ENCODE measurements around the gene MBNL1.

Gene MBNL1

DNA sequence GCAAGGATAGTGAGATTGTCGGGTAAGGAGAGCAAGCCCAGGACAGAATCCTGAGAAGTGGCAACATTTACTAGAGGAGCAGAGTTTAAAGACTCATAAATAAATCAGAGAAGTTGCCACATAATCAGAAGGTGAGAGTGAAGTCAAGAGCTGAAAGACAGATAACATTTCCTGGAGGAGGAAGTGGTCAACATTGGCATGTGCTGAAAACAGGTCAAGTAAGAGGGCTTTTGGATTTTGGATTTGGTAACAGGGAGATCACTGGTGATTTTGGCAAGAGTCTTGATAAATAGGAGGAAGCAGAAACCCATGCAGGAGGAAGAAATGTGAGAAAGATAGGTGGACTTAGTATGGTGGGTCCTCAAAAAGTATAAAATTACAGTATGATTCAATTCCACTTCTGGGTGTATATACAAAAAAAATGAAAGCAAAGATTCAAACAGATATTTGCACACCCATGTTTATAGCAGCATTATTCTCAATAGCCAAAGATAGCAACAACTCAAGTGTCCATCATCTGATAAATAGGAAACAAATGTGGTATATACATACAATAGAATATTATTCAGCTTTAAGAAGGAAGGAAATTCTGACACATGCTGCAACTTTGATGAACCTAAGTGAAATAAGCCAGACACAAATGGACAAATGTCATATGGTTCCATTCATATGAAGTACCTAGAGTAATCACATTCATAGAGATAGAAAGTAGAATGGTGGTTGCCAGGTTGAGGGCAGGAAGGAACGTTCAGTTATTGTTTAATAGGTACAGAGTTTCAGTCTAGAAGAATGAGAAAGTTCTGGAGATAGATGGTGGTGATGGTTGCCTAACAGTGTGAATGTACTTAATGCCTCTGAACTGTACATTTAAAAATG lies 27.3 kb upstream of the MBNL1 start:
- no peak overlapping the region for H3K27ac ChIP-seq
- TF ChIP-seq, protein P1, sequence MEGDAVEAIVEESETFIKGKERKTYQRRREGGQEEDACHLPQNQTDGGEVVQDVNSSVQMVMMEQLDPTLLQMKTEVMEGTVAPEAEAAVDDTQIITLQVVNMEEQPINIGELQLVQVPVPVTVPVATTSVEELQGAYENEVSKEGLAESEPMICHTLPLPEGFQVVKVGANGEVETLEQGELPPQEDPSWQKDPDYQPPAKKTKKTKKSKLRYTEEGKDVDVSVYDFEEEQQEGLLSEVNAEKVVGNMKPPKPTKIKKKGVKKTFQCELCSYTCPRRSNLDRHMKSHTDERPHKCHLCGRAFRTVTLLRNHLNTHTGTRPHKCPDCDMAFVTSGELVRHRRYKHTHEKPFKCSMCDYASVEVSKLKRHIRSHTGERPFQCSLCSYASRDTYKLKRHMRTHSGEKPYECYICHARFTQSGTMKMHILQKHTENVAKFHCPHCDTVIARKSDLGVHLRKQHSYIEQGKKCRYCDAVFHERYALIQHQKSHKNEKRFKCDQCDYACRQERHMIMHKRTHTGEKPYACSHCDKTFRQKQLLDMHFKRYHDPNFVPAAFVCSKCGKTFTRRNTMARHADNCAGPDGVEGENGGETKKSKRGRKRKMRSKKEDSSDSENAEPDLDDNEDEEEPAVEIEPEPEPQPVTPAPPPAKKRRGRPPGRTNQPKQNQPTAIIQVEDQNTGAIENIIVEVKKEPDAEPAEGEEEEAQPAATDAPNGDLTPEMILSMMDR (conservative IDR thresholded peaks at IDR 0.05), result no peak

DNA sequence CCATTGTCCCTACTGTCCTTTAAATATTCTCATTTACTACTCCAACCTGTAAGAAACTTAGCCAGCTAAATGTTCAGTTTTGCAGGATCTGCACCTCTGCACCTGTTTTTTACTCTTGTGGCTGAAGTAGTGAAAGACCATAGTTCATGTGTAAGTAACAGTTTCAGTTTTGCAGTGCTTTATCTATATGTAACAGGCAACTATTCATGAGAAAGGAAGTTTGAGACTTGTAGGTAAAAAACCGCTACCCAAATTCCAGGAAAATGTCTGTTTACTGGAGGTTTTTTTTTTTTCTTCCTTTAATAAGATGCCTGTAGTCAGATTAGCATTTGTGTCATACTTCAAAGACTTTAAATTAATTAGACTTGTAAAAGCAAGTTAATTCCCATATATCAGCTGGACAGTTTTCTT lies 25.4 kb upstream of the MBNL1 start:
- no peak overlapping the region for H3K27ac ChIP-seq
- TF ChIP-seq, protein P1 (conservative IDR thresholded peaks at IDR 0.05), result no peak

DNA sequence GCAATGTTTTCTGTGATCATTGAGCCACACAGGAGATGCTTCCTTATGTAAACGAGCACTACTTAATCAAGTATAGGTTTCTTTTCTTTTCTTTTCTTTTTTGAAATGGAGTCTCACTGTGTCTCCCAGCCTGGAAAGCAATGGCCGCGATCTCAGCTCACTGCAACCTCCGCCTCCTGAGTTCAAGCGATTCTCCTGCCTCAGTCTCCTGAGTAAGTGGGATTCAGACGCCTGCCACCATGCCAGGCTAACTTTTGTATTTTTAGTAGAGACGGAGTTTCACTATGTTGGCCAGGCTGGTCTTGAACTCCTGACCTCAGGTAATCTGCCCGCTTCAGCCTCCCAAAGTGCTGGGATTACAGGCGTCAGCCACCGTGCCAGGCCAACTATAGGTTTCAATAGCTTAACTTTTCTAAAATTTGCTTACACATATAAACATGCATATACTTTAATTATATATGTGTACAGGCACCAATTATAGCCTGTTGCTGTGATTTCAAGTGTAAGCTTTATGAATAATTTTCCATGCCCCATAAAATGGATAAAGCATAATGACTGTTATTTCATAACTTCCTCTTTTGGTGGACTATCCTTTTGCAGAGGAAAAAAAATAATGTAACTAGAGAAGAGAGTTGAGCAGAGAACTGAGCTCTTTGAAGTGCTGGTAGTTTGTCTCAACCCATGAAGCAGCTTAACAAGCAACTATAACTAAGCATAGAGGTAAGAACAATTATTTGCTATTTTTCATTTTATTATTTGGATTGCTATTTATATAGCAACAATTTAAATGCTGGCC lies 24.8 kb upstream of the MBNL1 start:
- TF ChIP-seq, protein P1 (conservative IDR thresholded peaks at IDR 0.05), result no peak
- peak overlapping the region; percentile 21; the same call in 1 of the 2 replicates for H3K27ac ChIP-seq

DNA sequence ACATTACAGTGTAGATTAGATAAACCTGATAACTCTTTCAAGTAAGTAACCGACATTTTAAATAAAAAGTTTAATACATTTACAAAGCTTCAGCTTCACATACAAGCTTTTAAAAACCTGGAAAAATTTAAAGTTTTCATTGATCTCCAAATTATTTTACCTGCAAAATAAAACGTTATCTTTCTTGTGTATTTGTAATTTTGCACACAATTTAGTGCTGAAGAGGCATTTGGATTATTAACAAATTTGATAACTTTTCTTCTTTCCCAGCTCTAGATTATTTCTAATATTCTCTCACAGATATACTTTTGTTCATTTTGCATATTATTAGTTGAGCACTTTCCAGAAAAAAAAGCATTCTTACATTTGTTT lies 24.2 kb upstream of the MBNL1 start:
- H3K27ac ChIP-seq, result no peak overlapping the region
- TF ChIP-seq, protein P1 (conservative IDR thresholded peaks at IDR 0.05), result no peak

DNA sequence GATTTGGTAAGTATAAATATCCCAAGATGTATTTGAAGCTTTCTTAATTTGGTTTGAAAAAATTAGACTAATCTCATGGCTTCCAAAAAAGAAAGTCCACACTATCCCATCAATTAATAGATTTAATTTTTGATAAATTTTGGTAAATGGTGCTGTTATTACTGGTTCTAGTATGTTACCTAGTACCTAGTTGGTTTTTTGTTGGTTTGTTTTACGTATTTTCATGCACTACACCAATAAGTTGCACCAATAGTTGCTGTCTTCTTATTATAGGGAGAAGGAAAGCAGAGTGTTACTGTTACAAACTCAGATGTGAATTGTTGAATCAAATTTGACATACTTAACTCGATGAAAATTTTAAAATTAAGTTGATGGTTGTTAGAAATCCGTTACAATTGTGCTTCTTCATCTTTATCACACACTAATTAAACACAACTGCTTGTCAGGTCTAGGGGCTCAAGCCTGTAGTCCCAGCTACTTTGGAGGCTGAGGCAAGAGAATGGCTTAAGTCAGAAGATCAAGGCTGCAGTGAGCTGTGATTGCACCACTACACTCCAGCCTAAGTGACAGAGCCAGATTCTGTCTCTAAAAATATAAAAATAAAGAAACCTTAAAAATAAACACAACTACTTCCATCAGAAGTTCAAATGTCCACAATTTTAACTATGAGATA lies 23.1 kb upstream of the MBNL1 start:
- TF ChIP-seq, protein P1 (conservative IDR thresholded peaks at IDR 0.05), result no peak
- no peak overlapping the region for H3K27ac ChIP-seq

DNA sequence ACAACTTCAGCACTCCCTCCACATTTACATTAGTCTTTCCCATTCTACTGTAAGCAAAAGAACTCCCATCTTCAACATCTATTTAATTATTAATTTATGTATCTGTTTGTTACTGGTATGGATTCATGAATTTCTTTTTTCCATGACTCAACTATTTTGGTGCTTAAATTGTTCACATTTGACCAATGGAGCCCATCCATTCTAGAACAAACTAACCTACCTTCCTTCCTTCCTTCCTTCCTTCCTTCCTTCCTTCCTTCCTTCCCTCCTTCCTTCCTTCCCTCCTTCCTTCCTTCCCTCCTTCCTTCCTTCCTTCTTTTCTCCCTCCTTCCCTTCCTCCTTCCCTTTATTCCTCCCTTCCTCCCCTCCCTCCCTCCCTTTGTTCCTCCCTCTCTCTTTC lies 16.8 kb upstream of the MBNL1 start:
- TF ChIP-seq, protein P1 (conservative IDR thresholded peaks at IDR 0.05), result no peak
- no peak overlapping the region for H3K27ac ChIP-seq

DNA sequence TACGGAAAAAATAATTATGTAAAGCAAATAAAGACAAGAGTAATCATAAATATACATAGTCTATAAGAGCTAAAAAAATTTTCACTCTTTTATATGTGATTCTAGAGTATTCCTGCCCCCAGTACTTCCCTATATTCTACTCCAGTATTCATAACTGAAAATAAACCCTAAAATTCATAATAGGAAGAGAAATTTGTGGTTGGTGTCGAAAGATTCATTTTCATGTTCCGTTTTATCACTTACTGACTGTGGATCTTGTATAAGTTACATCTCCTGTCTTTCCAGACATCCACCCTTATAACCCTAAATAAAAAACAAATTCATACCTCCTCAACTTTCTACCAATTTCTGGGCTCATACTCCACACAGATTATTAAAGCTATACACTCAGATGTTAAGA lies 16.0 kb upstream of the MBNL1 start:
- TF ChIP-seq, protein P1 (conservative IDR thresholded peaks at IDR 0.05), result no peak
- H3K27ac ChIP-seq, result no peak overlapping the region
